ENCODE results near the gene NTHL1. TPM values are rescaled to one million over a fixed set of nuclear protein-coding genes. Genes with fewer than 3 reads are reported as not detected.

NTHL1 gene
- total and polyA plus RNA-seq, 3 donors from 2014 or later = 18.0 to 35.6 (median 24.6) TPM

DNA sequence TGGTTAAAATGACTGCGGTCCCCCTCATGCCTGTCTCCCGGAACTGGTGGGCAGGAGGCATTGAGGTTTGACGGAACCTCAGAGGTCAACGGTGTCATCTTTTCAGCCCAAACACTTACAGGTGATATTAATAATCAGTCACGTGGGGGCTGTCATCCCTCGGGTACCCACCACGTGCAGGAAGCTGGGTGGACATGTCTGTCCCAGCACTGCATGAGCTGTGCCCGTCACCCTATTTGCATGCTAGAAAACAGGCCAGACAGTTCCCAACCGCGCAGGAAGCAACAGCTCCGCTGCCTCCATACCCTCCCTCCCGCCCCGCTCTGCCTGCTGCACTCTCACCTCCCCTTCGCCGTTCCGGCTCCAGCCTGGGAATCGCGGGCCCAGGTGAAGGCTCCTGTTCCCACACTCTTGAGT lies 56.5 kb downstream of the NTHL1 start:
- WGBS, 2 donors = 6 to 11% methylated on average over 14 to 18 of the region's 18 CpGs
- no peak for DNase-seq
- no peaks in the 10 kb centered on the region for H3K36me3 ChIP-seq (ENCODE audit: low read depth, missing control alignments)
- TF ChIP-seq POLR2A (IDR thresholded peaks at IDR 0.05) = no peak
- TF ChIP-seq, protein P1, sequence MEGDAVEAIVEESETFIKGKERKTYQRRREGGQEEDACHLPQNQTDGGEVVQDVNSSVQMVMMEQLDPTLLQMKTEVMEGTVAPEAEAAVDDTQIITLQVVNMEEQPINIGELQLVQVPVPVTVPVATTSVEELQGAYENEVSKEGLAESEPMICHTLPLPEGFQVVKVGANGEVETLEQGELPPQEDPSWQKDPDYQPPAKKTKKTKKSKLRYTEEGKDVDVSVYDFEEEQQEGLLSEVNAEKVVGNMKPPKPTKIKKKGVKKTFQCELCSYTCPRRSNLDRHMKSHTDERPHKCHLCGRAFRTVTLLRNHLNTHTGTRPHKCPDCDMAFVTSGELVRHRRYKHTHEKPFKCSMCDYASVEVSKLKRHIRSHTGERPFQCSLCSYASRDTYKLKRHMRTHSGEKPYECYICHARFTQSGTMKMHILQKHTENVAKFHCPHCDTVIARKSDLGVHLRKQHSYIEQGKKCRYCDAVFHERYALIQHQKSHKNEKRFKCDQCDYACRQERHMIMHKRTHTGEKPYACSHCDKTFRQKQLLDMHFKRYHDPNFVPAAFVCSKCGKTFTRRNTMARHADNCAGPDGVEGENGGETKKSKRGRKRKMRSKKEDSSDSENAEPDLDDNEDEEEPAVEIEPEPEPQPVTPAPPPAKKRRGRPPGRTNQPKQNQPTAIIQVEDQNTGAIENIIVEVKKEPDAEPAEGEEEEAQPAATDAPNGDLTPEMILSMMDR (IDR thresholded peaks at IDR 0.05) = no peak
- intact Hi-C loops (cut with DNase I; ENCODE audit: low total_unique reads) = no loop called here
- peaks cover 13% of the 10 kb centered on the region for H3K4me1 ChIP-seq
- peak overlapping the region in 1 of 2 donors; percentile 52 for H3K4me3 ChIP-seq
- H3K27ac ChIP-seq = no peak overlapping the region
- no peaks in the 10 kb centered on the region for H3K9me3 ChIP-seq
- no peaks in the 10 kb centered on the region for H3K27me3 ChIP-seq

DNA sequence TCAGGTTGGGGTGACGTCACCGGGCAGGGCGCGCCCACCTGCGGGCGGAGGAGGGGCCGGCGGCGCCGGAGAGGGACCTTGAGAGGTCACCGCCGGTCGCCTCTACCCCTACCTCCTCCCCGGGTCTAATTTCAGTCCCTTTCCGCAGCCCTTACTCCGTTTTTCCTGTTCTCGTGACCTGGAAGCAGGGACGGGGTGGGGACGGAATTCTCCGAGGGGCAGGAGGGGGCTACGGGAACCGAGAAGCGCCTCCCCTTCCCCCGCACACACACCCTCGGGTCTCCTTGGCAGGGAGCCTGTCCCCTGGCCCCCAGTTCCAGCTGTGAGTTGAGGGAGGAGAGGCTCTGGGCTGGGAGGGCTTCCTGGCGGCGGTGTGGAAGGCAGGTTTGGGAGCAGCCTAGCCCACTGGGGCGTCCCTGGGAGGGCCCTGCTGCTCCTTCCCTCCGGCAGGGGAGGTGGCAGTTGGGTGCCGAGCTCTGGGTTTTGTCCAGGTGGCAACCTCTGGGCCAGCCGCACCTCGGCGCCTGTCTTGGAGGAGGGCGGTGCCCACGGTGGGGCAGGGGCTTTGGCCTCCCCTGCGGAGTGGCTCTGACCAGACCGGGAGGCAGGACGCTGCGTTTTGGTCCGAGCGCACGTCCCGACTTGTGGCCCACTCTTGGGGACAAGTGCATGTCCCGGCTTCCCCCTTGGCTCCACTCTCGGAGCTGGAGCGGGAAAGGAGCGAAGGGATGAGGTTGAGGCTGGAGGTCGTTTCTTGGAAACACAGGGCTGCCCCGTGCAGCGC lies 57.1 kb downstream of the NTHL1 start:
- DNase-seq = no peak
- H3K4me1 ChIP-seq = peaks cover 13% of the 10 kb centered on the region
- no peak overlapping the region for H3K27ac ChIP-seq
- WGBS, 2 donors = 1 to 3% methylated on average over 22 to 46 of the region's 50 CpGs
- TF ChIP-seq POLR2A (IDR thresholded peaks at IDR 0.05) = no peak
- TF ChIP-seq, protein P1 (IDR thresholded peaks at IDR 0.05) = no peak
- intact Hi-C loops (cut with DNase I; ENCODE audit: low total_unique reads) = no loop called here
- no peaks in the 10 kb centered on the region for H3K27me3 ChIP-seq
- peak overlapping the region; percentile 26 to 52 for H3K4me3 ChIP-seq
- H3K9me3 ChIP-seq = no peaks in the 10 kb centered on the region
- no peaks in the 10 kb centered on the region for H3K36me3 ChIP-seq (ENCODE audit: low read depth, missing control alignments)

DNA sequence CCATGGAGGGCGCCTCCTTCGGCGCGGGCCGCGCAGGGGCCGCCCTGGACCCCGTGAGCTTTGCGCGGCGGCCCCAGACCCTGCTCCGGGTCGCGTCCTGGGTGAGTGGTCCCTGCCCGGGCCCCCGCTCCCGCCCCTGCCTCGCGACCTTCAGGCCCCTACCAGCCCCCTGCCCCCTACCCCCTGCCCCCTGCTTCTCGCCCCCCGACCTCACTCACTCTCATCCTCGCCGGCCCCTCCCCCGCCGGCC lies 57.6 kb downstream of the NTHL1 start:
- TF ChIP-seq POLR2A (IDR thresholded peaks at IDR 0.05) = no peak
- TF ChIP-seq, protein P1 (IDR thresholded peaks at IDR 0.05) = no peak
- WGBS, 2 donors = 1% methylated on average over 25 of the region's 25 CpGs; no CpG with 5 or more reads in 1 of the 2 donors
- Histone ChIP-seq H3K27ac (no peak overlapping the region), H3K27me3 (no peaks in the 10 kb centered on the region), H3K9me3 (no peaks in the 10 kb centered on the region), H3K4me1 (peaks cover 17% of the 10 kb centered on the region), H3K4me3 (peak overlapping the region; percentile 26 to 52), H3K36me3 (ENCODE audit: low read depth, missing control alignments) (no peaks in the 10 kb centered on the region)
- DNase-seq = no peak
- intact Hi-C loops (cut with DNase I; ENCODE audit: low total_unique reads) = no loop called here

MicroRNA genes within 50 kb of the gene (microRNA counts, 767-probe panel; counts per million panel counts)
- microRNA hsa-miR-1225-3p = 0 to 152 counts per million in 2 donors
- microRNA hsa-miR-1225-5p = 0 to 152 counts per million in 2 donors

Small RNAs within 50 kb of the gene (microRNA-seq; reads per million reads assigned to microRNA genes)
- 2.1 to 3.5 reads per million in 2 donors for gene MIR1225 (ENCODE audit: borderline number of aligned reads in 2 of 2, borderline replicate concordance in 1 of 2)

Small RNAs within 50 kb of the gene (small RNA-seq; reads per million reads assigned to genes)
- 0.27 to 0.94 reads per million in 2 donors for gene MIR1225
- gene RN7SL219P = 0 reads per million in 2 donors

Other genes starting within 250 kb of the NTHL1 start
- 100 to 1,000 TPM; 163 to 176 TPM for gene HAGH, start 221.0 kb downstream of the NTHL1 start, total RNA-seq
- 266 TPM for gene HAGH, start 221.0 kb downstream of the NTHL1 start, polyA plus RNA-seq (ENCODE audit: insufficient read depth, low read depth, low replicate concordance)
- gene FAHD1, start 220.6 kb downstream of the NTHL1 start, total RNA-seq = 10 to 100 TPM; 57.5 to 65.8 TPM
- gene FAHD1, start 220.6 kb downstream of the NTHL1 start, polyA plus RNA-seq (ENCODE audit: insufficient read depth, low read depth, low replicate concordance) = 20.6 TPM
- gene MEIOB, start 175.7 kb downstream of the NTHL1 start, total RNA-seq = 10 to 100 TPM; 34.6 to 53.9 TPM
- gene MEIOB, start 175.7 kb downstream of the NTHL1 start, polyA plus RNA-seq (ENCODE audit: insufficient read depth, low read depth, low replicate concordance) = 53.8 TPM
- gene HS3ST6, start 129.4 kb downstream of the NTHL1 start, total RNA-seq = 1 to 10 TPM in 1 of 2 donors, under 1 TPM in 1; 0.94 to 1.6 TPM
- gene HS3ST6, start 129.4 kb downstream of the NTHL1 start, polyA plus RNA-seq (ENCODE audit: insufficient read depth, low read depth, low replicate concordance) = 0.34 TPM
- gene MSRB1, start 104.6 kb downstream of the NTHL1 start, total RNA-seq = 10 to 100 TPM; 17.5 to 19.8 TPM
- gene MSRB1, start 104.6 kb downstream of the NTHL1 start, polyA plus RNA-seq (ENCODE audit: insufficient read depth, low read depth, low replicate concordance) = 35.2 TPM
- gene RPL3L, start 93.1 kb downstream of the NTHL1 start, total RNA-seq = 1 to 10 TPM; 7.3 to 9.8 TPM
- gene RPL3L, start 93.1 kb downstream of the NTHL1 start, polyA plus RNA-seq (ENCODE audit: insufficient read depth, low read depth, low replicate concordance) = 10.4 TPM
- gene NDUFB10, start 88.3 kb downstream of the NTHL1 start, total RNA-seq = 100 to 1,000 TPM; 127 to 211 TPM
- gene NDUFB10, start 88.3 kb downstream of the NTHL1 start, polyA plus RNA-seq (ENCODE audit: insufficient read depth, low read depth, low replicate concordance) = 186 TPM
- 1,000 to 10,000 TPM in 1 of 2 donors, 100 to 1,000 TPM in 1; 744 to 1,779 TPM for gene RPS2, start 83.0 kb downstream of the NTHL1 start, total RNA-seq
- gene RPS2, start 83.0 kb downstream of the NTHL1 start, polyA plus RNA-seq (ENCODE audit: insufficient read depth, low read depth, low replicate concordance) = 1,272 TPM
- gene RNF151, start 81.0 kb downstream of the NTHL1 start, total RNA-seq = 100 to 1,000 TPM in 1 of 2 donors, 10 to 100 TPM in 1; 86.7 to 210 TPM
- gene RNF151, start 81.0 kb downstream of the NTHL1 start, polyA plus RNA-seq (ENCODE audit: insufficient read depth, low read depth, low replicate concordance) = 153 TPM
- 100 to 1,000 TPM in 1 of 2 donors, 10 to 100 TPM in 1; 83.4 to 109 TPM for gene TBL3, start 75.8 kb downstream of the NTHL1 start, total RNA-seq
- 77.1 TPM for gene TBL3, start 75.8 kb downstream of the NTHL1 start, polyA plus RNA-seq (ENCODE audit: insufficient read depth, low read depth, low replicate concordance)
- gene NOXO1, start 66.4 kb downstream of the NTHL1 start, total RNA-seq = 1 to 10 TPM; 4.8 to 7.6 TPM
- 3.7 TPM for gene NOXO1, start 66.4 kb downstream of the NTHL1 start, polyA plus RNA-seq (ENCODE audit: insufficient read depth, low read depth, low replicate concordance)
- 10 to 100 TPM; 25.7 to 25.8 TPM for gene GFER, start 63.6 kb downstream of the NTHL1 start, total RNA-seq
- gene GFER, start 63.6 kb downstream of the NTHL1 start, polyA plus RNA-seq (ENCODE audit: insufficient read depth, low read depth, low replicate concordance) = 40.0 TPM
- 10 to 100 TPM; 20.9 to 33.5 TPM for gene SYNGR3, start 57.9 kb downstream of the NTHL1 start, total RNA-seq
- gene SYNGR3, start 57.9 kb downstream of the NTHL1 start, polyA plus RNA-seq (ENCODE audit: insufficient read depth, low read depth, low replicate concordance) = 10.0 TPM
- 10 to 100 TPM; 80.4 to 94.6 TPM for gene ZNF598, start 38.0 kb downstream of the NTHL1 start, total RNA-seq
- 46.3 TPM for gene ZNF598, start 38.0 kb downstream of the NTHL1 start, polyA plus RNA-seq (ENCODE audit: insufficient read depth, low read depth, low replicate concordance)
- gene NPW, start 28.0 kb downstream of the NTHL1 start, total RNA-seq = 1 to 10 TPM; 7.3 to 8.2 TPM
- 3.9 TPM for gene NPW, start 28.0 kb downstream of the NTHL1 start, polyA plus RNA-seq (ENCODE audit: insufficient read depth, low read depth, low replicate concordance)
- 10 to 100 TPM; 54.1 to 59.9 TPM for gene NHERF2, start 20.9 kb downstream of the NTHL1 start, total RNA-seq
- gene NHERF2, start 20.9 kb downstream of the NTHL1 start, polyA plus RNA-seq (ENCODE audit: insufficient read depth, low read depth, low replicate concordance) = 50.6 TPM
- gene TSC2, start 151 bp upstream of the NTHL1 start, total RNA-seq = 100 to 1,000 TPM; 222 to 271 TPM
- gene TSC2, start 151 bp upstream of the NTHL1 start, polyA plus RNA-seq (ENCODE audit: insufficient read depth, low read depth, low replicate concordance) = 136 TPM
- gene PKD1, start 88.1 kb upstream of the NTHL1 start, total RNA-seq = 100 to 1,000 TPM; 323 to 337 TPM
- 83.4 TPM for gene PKD1, start 88.1 kb upstream of the NTHL1 start, polyA plus RNA-seq (ENCODE audit: insufficient read depth, low read depth, low replicate concordance)
- 1 to 10 TPM; 3.2 to 3.6 TPM for gene RAB26, start 100.8 kb upstream of the NTHL1 start, total RNA-seq
- 1.5 TPM for gene RAB26, start 100.8 kb upstream of the NTHL1 start, polyA plus RNA-seq (ENCODE audit: insufficient read depth, low read depth, low replicate concordance)
- gene TRAF7, start 107.9 kb upstream of the NTHL1 start, total RNA-seq = 10 to 100 TPM; 36.0 to 46.1 TPM
- 44.6 TPM for gene TRAF7, start 107.9 kb upstream of the NTHL1 start, polyA plus RNA-seq (ENCODE audit: insufficient read depth, low read depth, low replicate concordance)
- gene CASKIN1, start 148.8 kb upstream of the NTHL1 start, total RNA-seq = 100 to 1,000 TPM in 1 of 2 donors, 1 to 10 TPM in 1; 6.4 to 159 TPM
- gene CASKIN1, start 148.8 kb upstream of the NTHL1 start, polyA plus RNA-seq (ENCODE audit: insufficient read depth, low read depth, low replicate concordance) = 2.1 TPM
- 100 to 1,000 TPM in 1 of 2 donors, 10 to 100 TPM in 1; 95.4 to 113 TPM for gene MLST8, start 157.6 kb upstream of the NTHL1 start, total RNA-seq
- 89.0 TPM for gene MLST8, start 157.6 kb upstream of the NTHL1 start, polyA plus RNA-seq (ENCODE audit: insufficient read depth, low read depth, low replicate concordance)
- 10 to 100 TPM; 37.8 to 66.5 TPM for gene BRICD5, start 163.0 kb upstream of the NTHL1 start, total RNA-seq
- 25.1 TPM for gene BRICD5, start 163.0 kb upstream of the NTHL1 start, polyA plus RNA-seq (ENCODE audit: insufficient read depth, low read depth, low replicate concordance)
- gene PGP, start 167.0 kb upstream of the NTHL1 start, total RNA-seq = 100 to 1,000 TPM in 1 of 2 donors, 10 to 100 TPM in 1; 50.0 to 118 TPM
- 56.3 TPM for gene PGP, start 167.0 kb upstream of the NTHL1 start, polyA plus RNA-seq (ENCODE audit: insufficient read depth, low read depth, low replicate concordance)
- gene E4F1, start 175.8 kb upstream of the NTHL1 start, total RNA-seq = 10 to 100 TPM; 57.4 to 69.4 TPM
- 20.0 TPM for gene E4F1, start 175.8 kb upstream of the NTHL1 start, polyA plus RNA-seq (ENCODE audit: insufficient read depth, low read depth, low replicate concordance)
- gene DNASE1L2, start 188.6 kb upstream of the NTHL1 start, total RNA-seq = 1 to 10 TPM; 2.5 to 3.5 TPM
- 1.1 TPM for gene DNASE1L2, start 188.6 kb upstream of the NTHL1 start, polyA plus RNA-seq (ENCODE audit: insufficient read depth, low read depth, low replicate concordance)
- gene ECI1, start 203.8 kb upstream of the NTHL1 start, total RNA-seq = 10 to 100 TPM; 36.1 to 39.0 TPM
- gene ECI1, start 203.8 kb upstream of the NTHL1 start, polyA plus RNA-seq (ENCODE audit: insufficient read depth, low read depth, low replicate concordance) = 25.5 TPM
- gene RNPS1, start 220.3 kb upstream of the NTHL1 start, total RNA-seq = 100 to 1,000 TPM; 261 to 294 TPM
- 197 TPM for gene RNPS1, start 220.3 kb upstream of the NTHL1 start, polyA plus RNA-seq (ENCODE audit: insufficient read depth, low read depth, low replicate concordance)

Data from testis (tissue), 3 donors.